Fibroblast of mammary gland (primary cell): ENCODE results near the gene GOLGA6D.
"Not testable (repeated sequence)": the region's sequence is repeated elsewhere in the genome, so short reads cannot be mapped to it uniquely, and the experiment has no call there.

Experiments used
- DNase-seq: peaks from one replicate; pipeline ENCODE4 v3.0.0-alpha.2; 2010; ENCODE audit warnings: low read depth
- H3K4me3 ChIP-seq: 2 replicates; pipeline ENCODE4 v1.5.1; 2011; ENCODE audit warnings: low read depth, mild to moderate bottlenecking, low read length, moderate library complexity; ENCODE audit not compliant: control insufficient read depth
- CTCF ChIP-seq: conservative IDR thresholded peaks from 2 replicates; pipeline ENCODE4 v1.5.1; 2011; ENCODE audit warnings: low read depth, low read length, inconsistent platforms; ENCODE audit not compliant: control insufficient read depth, insufficient read depth

Gene GOLGA6D

DNA sequence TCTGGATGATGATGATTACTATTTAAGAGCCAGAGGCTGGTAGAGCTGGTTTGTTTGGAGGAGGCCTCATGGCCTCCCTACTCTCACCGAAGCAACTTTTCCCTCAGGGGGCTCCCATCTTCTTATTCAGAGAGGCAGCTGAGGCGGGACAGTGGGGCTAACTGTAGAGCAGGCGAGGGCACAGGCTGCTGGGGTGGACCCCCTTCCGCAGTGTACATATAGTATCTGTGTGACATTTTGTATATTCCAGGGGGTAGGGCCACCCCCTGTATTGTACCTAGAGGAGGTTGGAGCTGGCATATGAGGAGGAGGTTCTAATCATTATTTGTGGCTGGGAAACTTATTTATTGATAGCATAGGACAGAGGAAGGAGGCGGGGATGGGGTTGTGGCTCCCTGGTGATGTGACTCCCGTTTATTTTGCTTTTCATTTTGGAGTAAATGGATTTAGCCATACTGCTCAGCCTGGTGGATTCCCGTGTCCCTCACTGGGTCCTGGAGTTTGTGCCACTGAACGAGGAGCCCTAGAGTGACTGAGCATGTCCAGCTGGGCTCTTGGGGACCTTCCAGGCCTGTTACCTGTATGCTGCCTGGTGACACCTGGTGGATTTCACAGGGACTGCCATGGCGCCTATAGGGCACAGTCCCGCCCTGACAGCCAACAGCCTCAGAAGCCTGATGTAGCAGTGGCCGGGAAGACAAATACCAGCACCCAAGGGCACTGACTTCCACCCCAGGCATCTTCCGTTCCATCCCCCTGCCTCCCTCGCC lies 16.1 kb downstream of the GOLGA6D start:
- DNase-seq, H3K4me3 ChIP-seq: not testable (repeated sequence)

DNA sequence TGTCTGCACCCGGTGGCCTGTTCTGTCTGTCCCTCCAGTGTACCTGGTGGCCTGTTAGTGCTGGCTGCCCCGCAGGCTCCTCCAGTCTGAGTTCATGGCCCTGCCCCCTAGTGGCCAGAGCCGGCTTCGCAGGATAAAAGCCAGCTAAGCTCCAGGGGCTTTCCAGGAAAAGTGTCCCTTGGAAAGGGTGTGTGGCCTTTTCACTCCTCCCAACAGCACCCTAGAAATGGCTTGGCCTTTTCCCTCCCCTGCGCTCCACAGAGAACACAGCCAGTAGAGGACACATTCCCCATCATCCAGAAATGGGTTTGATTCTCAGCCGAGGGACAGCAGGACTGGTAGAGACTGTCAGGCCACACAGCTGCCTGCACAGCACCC lies 16.7 kb downstream of the GOLGA6D start:
- peak; percentile 11 for TF ChIP-seq CTCF
- not testable (repeated sequence) for DNase-seq, H3K4me3 ChIP-seq

DNA sequence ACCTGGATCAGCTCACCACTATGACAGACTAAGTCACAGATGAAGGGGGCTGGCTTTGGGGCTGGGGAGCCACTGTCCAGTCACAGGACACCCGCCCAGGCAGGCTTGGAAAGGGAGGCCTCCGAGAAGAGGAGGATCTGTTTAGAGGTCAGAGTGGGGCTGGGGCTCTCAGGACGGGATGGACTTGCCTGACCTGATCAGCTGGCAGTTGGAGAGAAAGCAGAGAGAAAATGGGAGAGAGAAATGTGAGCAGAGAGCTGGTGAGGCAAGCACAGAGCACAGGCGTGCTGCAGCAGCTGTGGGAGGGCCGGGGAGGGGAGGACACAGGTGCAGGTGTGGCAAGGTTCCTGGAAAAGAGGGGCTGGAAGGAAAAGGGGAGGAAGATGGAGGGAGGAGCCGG lies 17.4 kb downstream of the GOLGA6D start:
- not testable (repeated sequence) for DNase-seq, H3K4me3 ChIP-seq

DNA sequence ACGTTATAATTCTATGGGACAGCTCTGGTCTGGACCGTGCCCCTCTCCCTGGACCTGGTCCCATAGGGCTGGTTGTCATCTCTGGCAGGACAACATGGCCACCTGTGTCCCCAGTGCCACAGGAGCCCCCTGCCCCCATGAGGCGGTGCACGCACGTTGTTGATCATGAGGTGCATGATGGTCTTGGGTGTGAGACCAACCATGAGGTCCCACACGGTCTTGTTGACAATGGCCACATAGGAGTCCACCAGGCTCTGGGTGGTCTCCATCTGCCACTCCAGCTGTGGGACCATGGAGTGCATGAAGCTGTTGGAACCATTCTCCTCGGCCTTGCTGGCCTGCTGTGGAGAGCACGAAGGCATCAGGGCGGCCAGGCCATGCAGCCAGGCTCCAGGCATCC lies 19.7 kb downstream of the GOLGA6D start:
- no peak overlapping the region for H3K4me3 ChIP-seq
- DNase-seq: no peak
- no peak for TF ChIP-seq CTCF

DNA sequence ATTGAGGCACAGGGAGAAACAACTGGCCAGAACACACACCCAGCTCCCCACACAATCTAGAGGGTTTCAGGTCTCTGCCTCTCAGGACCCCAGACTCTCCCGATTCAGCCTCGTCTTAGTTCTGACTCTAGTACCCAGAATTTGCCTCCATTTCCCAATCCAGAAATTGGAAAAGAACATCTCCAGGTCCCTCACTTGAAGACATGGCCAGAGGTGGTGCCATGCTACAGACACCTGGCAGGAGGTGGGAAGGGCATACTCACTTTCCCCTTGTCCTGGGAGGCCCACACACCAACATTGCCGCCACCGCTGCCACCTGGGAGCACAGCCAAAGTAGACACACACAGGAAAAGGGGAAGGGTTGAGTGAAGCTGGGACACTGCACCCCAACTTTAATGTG lies 20.1 kb downstream of the GOLGA6D start:
- not testable (repeated sequence) for H3K4me3 ChIP-seq, DNase-seq

GRCh38 chr15:75306188-75306587 lies 23.6 kb downstream of the GOLGA6D start:
- DNase-seq: no peak
- TF ChIP-seq CTCF: no peak
- no peak overlapping the region for H3K4me3 ChIP-seq

DNA sequence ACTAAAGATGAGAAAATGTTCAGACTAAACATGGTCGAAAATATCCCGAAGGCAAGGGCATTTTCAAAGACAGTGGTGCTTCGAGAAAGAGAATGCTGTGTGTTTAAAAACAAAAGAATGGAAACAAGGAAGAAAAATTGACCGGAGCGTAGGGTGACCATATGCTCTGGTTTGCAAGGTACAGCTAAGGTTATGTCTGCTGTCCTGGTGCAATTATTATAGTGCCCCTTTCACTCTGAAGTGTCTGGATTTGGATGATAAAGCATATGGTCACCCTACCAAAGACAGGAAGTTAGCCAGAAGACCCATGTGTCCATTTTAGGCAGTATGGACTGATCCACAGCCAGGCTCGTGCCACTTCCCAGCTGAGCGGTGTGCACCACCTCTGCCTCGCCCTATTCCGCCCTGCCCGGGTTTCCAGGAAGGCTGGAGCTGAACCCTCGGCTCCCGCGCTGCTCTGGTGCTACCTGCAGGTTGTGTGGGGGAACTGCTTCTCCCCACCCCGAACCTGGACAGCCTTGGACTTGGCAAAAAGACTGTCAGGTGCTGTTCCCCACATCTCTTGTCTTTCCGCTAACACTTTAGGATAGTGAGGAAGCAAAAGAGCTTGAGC lies 25.2 kb downstream of the GOLGA6D start:
- H3K4me3 ChIP-seq: no peak overlapping the region
- DNase-seq: peak; percentile 17
- peak; percentile 46 for TF ChIP-seq CTCF

DNA sequence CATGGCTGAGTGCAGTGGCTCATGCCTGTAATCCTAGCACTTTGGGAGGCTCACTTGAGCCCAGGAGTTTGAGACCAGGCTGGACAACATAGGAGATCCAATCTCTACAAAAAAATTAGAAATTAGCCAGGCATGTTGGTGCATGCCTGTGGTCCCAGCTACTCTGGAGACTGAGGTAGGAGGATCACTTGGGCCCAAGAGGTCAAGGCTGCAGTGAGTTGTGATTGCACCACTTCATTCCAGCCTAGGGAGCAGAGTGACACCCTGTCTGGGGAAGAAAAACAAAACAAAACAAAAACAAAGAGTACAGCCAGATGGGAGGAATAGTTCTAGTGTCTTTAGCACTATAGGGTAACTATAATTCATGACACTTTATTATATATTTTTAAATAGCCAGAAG lies 27.1 kb downstream of the GOLGA6D start:
- no peak overlapping the region for H3K4me3 ChIP-seq
- peak; percentile 12 for DNase-seq
- TF ChIP-seq CTCF: no peak

- DNase-seq: peak; percentile 57
- not testable (repeated sequence) for H3K4me3 ChIP-seq
These were observed 29.9 kb downstream of the GOLGA6D start for GRCh38 chr15:75312548-75312947.
